Stomach (tissue), 9 donors: ENCODE measurements around the gene SWI5. TPM values are rescaled to one million over a fixed set of nuclear protein-coding genes. Genes with fewer than 3 reads are reported as not detected.

Experiments used
- DNase-seq, 2 donors: peaks; one replicate each; pipeline versions ENCODE4 v3.0.0 to v3.0.0-alpha.2; 2013 to 2019
- H3K27ac ChIP-seq, 5 donors: fragments of 200-600 bp in 4 of 5; sonication (generic) in 4 of 5; one replicate each; pipeline ENCODE4 v1.5.1; 2013 to 2019; ENCODE audit warnings: mild to moderate bottlenecking in 1 of 5, moderate library complexity in 1 of 5
- H3K27me3 ChIP-seq, 3 donors: fragments of 200-600 bp; sonication (generic); one replicate each; pipeline ENCODE4 v1.5.1; 2017 to 2019; ENCODE audit warnings: mixed run types in 1 of 3
- H3K36me3 ChIP-seq, 4 donors: fragments of 200-600 bp; sonication (generic); 1 replicate in 3 of 4; 2 replicates in 1 of 4; pipeline ENCODE4 v1.5.1; 2016 to 2019
- H3K4me1 ChIP-seq, 4 donors: fragments of 200-600 bp; sonication (generic); one replicate each; pipeline ENCODE4 v1.5.1; 2016 to 2019
- H3K4me3 ChIP-seq, 4 donors: fragments of 200-600 bp; sonication (generic) in 3 of 4; one replicate each; pipeline ENCODE4 v1.5.1; 2016 to 2019; ENCODE audit warnings: mild to moderate bottlenecking in 1 of 4
- H3K9me3 ChIP-seq, 4 donors: fragments of 200-600 bp; sonication (generic); one replicate each; pipeline ENCODE4 v1.5.1; 2016 to 2019
- CTCF ChIP-seq, 7 experiments: fragments of 450-650 bp in 4 of 7; fragments of 200-600 bp in 3 of 7; sonication (generic) in 3 of 7; IDR thresholded peaks; one replicate each; pipeline ENCODE4 v1.5.1; 2016 to 2019; ENCODE audit warnings: antibody characterized with exemption in 7 of 7, control low read depth in 2 of 7, mild to moderate bottlenecking in 1 of 7
- EP300 ChIP-seq: sonication (generic); formaldehyde crosslinking; IDR thresholded peaks from one replicate; pipeline ENCODE4 v1.6.1; 2017; ENCODE audit warnings: antibody characterized with exemption
- POLR2A ChIP-seq, 4 donors: fragments of 450-650 bp; IDR thresholded peaks; one replicate each; pipeline ENCODE4 v1.6.1; 2016; ENCODE audit warnings: antibody characterized with exemption in 4 of 4, control low read depth in 2 of 4, mild to moderate bottlenecking in 1 of 4, moderate library complexity in 1 of 4
- POLR2AphosphoS5 ChIP-seq, 3 donors: sonication (generic); formaldehyde crosslinking; IDR thresholded peaks; one replicate each; pipeline ENCODE4 v1.6.1; 2016; ENCODE audit warnings: antibody characterized with exemption in 3 of 3
- WGBS, 5 donors: extraction: QIAGEN DNeasy Blood & Tissue Kit in 3 of 5; methylation state at CpG; one replicate each; pipeline versions ENCODE4 v1.1.5 to v1.1.7; 2013 to 2018; 5-methylcytosine and 5-hydroxymethylcytosine counted together
- intact Hi-C: fragments of 100-400 bp; cut with DNase I; formaldehyde crosslinking; loops from one replicate; pipeline ENCODE4 v1.15.1; 2023; ENCODE audit warnings: low total_unique reads
- polyA plus RNA-seq, 3 donors: library from polyadenylated mRNA; stranded (reverse); fragments of 200-250 nt; gene quantifications; one replicate each; pipeline ENCODE4 v1.2.3, GENCODE V29; 2013
- small RNA-seq, 4 donors: library from RNA; depleted of rRNA; stranded (forward); fragments of <200 nt; gene quantifications; one replicate each; pipeline ENCODE3, GENCODE V24; 2016
- total RNA-seq, 5 donors: library from RNA; depleted of rRNA; stranded (reverse); fragments of >200 nt; gene quantifications; one replicate each; pipeline versions ENCODE4 v1.1.0 to v1.2.3, GENCODE V29; 2014 to 2016
- donor health status: healthy with polysubstance abuse.
- donor health status: Bipolar disorder and iron deficiency.
- donor health status: healthy.

The SWI5 gene
- total and polyA plus RNA-seq, 8 donors, result 8.1 to 61.3 (median 32.9) TPM; not detected in 2

- no peak overlapping the region for H3K4me3 ChIP-seq
- H3K36me3 ChIP-seq, result peaks cover 0 to 27% (median 23%) of the 10 kb centered on the region in 4 donors
- DNase-seq, result no peak
- no peaks in the 10 kb centered on the region for H3K27me3 ChIP-seq
- peaks cover 0 to 21% (median 21%) of the 10 kb centered on the region in 4 donors for H3K4me1 ChIP-seq
- no peaks in the 10 kb centered on the region for H3K9me3 ChIP-seq
- intact Hi-C loops, result no loop called here
- H3K27ac ChIP-seq, result no peak overlapping the region
- no peak for TF ChIP-seq POLR2AphosphoS5 (IDR thresholded peaks at IDR 0.05)
- TF ChIP-seq POLR2A (IDR thresholded peaks at IDR 0.05), result no peak
- no peak for TF ChIP-seq CTCF (IDR thresholded peaks at IDR 0.05)
- no peak for TF ChIP-seq EP300
- 90 to 93% (median 90%) methylated on average over 7 of the region's 7 CpGs for WGBS, 5 donors
Observed at GRCh38 chr9:128337936-128338335, 61.9 kb downstream of the SWI5 start.

Small RNA genes within 50 kb of the gene (small RNA-seq; reads per million reads assigned to genes)
- gene MIR199B (10.2 to 69.3 (median 22.5) reads per million in 4 donors), gene MIR3154 (0 to 0.31 (median 0.05) reads per million in 4 donors)

Other genes with a start within 250 kb of the SWI5 start
- gene NAIF1, start 209.0 kb upstream of the SWI5 start, total RNA-seq, result 10 to 100 TPM in 2 of 5 donors, 1 to 10 TPM in 3; 1.8 to 40.3 (median 6.7) TPM
- 10 to 100 TPM in 1 of 3 donors, 1 to 10 TPM in 2; 7.0 to 10.3 (median 8.7) TPM for gene NAIF1, start 209.0 kb upstream of the SWI5 start, polyA plus RNA-seq
- gene SLC25A25, start 208.0 kb upstream of the SWI5 start, total RNA-seq, result 10 to 100 TPM; 12.3 to 37.1 (median 32.6) TPM
- gene SLC25A25, start 208.0 kb upstream of the SWI5 start, polyA plus RNA-seq, result 1 to 10 TPM; 7.9 to 9.2 (median 8.1) TPM
- 100 to 1,000 TPM in 3 of 5 donors, 10 to 100 TPM in 2; 47.2 to 570 (median 125) TPM for gene PTGES2, start 148.5 kb upstream of the SWI5 start, total RNA-seq
- 10 to 100 TPM; 50.1 to 69.9 (median 58.3) TPM for gene PTGES2, start 148.5 kb upstream of the SWI5 start, polyA plus RNA-seq
- 100 to 1,000 TPM in 3 of 5 donors, 10 to 100 TPM in 1, not detected in 1; 10.8 to 756 (median 444) TPM for gene LCN2, start 126.8 kb upstream of the SWI5 start, total RNA-seq
- 100 to 1,000 TPM in 2 of 3 donors, 10 to 100 TPM in 1; 33.1 to 922 (median 369) TPM for gene LCN2, start 126.8 kb upstream of the SWI5 start, polyA plus RNA-seq
- 100 to 1,000 TPM in 2 of 5 donors, 10 to 100 TPM in 2, not detected in 1; 17.8 to 193 (median 113) TPM for gene BBLN, start 116.0 kb upstream of the SWI5 start, total RNA-seq
- 100 to 1,000 TPM; 108 to 161 (median 147) TPM for gene BBLN, start 116.0 kb upstream of the SWI5 start, polyA plus RNA-seq
- 100 to 1,000 TPM in 1 of 5 donors, 10 to 100 TPM in 4; 15.2 to 217 (median 62.2) TPM for gene CIZ1, start 84.7 kb upstream of the SWI5 start, total RNA-seq
- gene CIZ1, start 84.7 kb upstream of the SWI5 start, polyA plus RNA-seq, result 10 to 100 TPM; 41.0 to 62.7 (median 49.0) TPM
- gene DNM1, start 72.9 kb upstream of the SWI5 start, total RNA-seq, result 10 to 100 TPM; 20.1 to 60.8 (median 25.0) TPM
- 1 to 10 TPM; 2.3 to 4.8 (median 3.5) TPM for gene DNM1, start 72.9 kb upstream of the SWI5 start, polyA plus RNA-seq
- gene GOLGA2, start 269 bp upstream of the SWI5 start, total RNA-seq, result 100 to 1,000 TPM in 2 of 5 donors, 10 to 100 TPM in 3; 48.4 to 204 (median 92.7) TPM
- gene GOLGA2, start 269 bp upstream of the SWI5 start, polyA plus RNA-seq, result 10 to 100 TPM; 54.3 to 62.3 (median 60.1) TPM
- 10 to 100 TPM in 2 of 5 donors, 1 to 10 TPM in 3; 4.9 to 15.9 (median 7.6) TPM for gene TRUB2, start 46.2 kb downstream of the SWI5 start, total RNA-seq
- 10 to 100 TPM; 11.9 to 15.6 (median 15.3) TPM for gene TRUB2, start 46.2 kb downstream of the SWI5 start, polyA plus RNA-seq
- gene COQ4, start 46.6 kb downstream of the SWI5 start, total RNA-seq, result 100 to 1,000 TPM in 1 of 5 donors, 10 to 100 TPM in 4; 10.5 to 156 (median 55.9) TPM
- 10 to 100 TPM; 56.8 to 92.4 (median 70.5) TPM for gene COQ4, start 46.6 kb downstream of the SWI5 start, polyA plus RNA-seq
- gene SLC27A4, start 64.3 kb downstream of the SWI5 start, total RNA-seq, result 100 to 1,000 TPM in 1 of 5 donors, 10 to 100 TPM in 3, 1 to 10 TPM in 1; 9.0 to 200 (median 24.1) TPM
- gene SLC27A4, start 64.3 kb downstream of the SWI5 start, polyA plus RNA-seq, result 10 to 100 TPM in 2 of 3 donors, 1 to 10 TPM in 1; 6.0 to 21.4 (median 20.1) TPM
- gene URM1, start 95.1 kb downstream of the SWI5 start, total RNA-seq, result 10 to 100 TPM in 3 of 5 donors, 1 to 10 TPM in 1, under 1 TPM in 1; 0.58 to 28.3 (median 10.1) TPM
- gene URM1, start 95.1 kb downstream of the SWI5 start, polyA plus RNA-seq, result 10 to 100 TPM; 41.0 to 59.3 (median 49.7) TPM
- gene CERCAM, start 144.6 kb downstream of the SWI5 start, total RNA-seq, result 10 to 100 TPM in 4 of 5 donors, 1 to 10 TPM in 1; 5.5 to 22.8 (median 13.9) TPM
- 10 to 100 TPM in 2 of 3 donors, 1 to 10 TPM in 1; 6.3 to 12.1 (median 10.6) TPM for gene CERCAM, start 144.6 kb downstream of the SWI5 start, polyA plus RNA-seq
- gene ODF2, start 179.7 kb downstream of the SWI5 start, total RNA-seq, result 10 to 100 TPM in 4 of 5 donors, 1 to 10 TPM in 1; 9.4 to 42.4 (median 19.4) TPM
- 10 to 100 TPM in 1 of 3 donors, 1 to 10 TPM in 2; 7.2 to 12.7 (median 9.3) TPM for gene ODF2, start 179.7 kb downstream of the SWI5 start, polyA plus RNA-seq
- 10 to 100 TPM; 12.7 to 33.5 (median 23.9) TPM for gene GLE1, start 228.4 kb downstream of the SWI5 start, total RNA-seq
- gene GLE1, start 228.4 kb downstream of the SWI5 start, polyA plus RNA-seq, result 10 to 100 TPM; 10.3 to 14.7 (median 10.8) TPM